Inferior parietal cortex (tissue), 1 donor: ENCODE results near the gene LCP2.

ENCODE experiments used
- DNase-seq: peaks from one replicate; pipeline ENCODE4 v3.0.0-alpha.2; 2016; ENCODE audit errors: extremely low spot score

The LCP2 gene

DNA sequence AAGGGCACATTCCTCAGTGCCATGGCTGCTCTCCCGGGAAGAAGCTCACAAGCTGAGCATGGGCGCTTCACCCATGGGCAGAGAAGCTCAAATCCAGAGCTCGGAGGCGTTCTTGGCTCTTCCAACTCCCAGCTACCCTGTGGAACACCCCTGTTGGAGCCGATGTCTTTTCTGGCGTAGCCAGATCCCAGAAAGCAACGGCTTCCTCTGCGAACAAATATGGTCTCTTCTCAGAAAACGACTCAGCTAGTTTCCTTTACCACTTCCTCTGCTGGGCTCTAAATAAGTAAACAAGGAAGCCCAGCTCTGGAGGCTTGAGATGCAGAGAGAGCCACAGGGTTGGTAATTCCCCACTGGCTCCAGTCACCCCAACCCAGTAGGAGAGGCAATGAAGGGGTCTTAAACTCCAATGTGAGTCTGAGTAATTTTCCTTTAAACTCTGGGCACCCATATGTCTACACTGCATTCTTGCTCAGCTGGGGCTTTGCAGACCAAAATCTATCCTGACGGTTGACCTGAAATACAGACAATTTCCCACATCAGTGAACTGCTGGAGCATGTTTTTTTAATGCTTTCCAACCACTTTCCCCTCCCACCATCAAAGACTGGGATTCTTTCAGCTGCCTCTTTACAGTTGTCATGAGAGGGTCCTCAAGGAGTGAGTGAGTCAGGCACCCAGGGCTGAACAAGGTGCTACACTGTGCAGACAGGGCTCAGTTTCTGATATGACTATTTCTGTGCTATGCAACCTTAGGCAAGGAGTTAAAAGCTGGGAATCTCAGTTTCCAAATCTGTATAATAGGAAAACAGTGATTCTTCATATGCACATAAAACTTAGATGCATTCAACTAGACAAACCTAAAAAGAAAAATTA, at the start of gene LCP2:
Gene LCP2, minus strand, starts transcription at position 189 of the 874 bp plus-strand sequence. Its CDS starts 166 bp downstream, at position 23.
- DNase-seq = no peak

- no peak for DNase-seq
These were observed 49.5 kb upstream of the LCP2 start for GRCh38 chr5:170347022-170347567.

DNA sequence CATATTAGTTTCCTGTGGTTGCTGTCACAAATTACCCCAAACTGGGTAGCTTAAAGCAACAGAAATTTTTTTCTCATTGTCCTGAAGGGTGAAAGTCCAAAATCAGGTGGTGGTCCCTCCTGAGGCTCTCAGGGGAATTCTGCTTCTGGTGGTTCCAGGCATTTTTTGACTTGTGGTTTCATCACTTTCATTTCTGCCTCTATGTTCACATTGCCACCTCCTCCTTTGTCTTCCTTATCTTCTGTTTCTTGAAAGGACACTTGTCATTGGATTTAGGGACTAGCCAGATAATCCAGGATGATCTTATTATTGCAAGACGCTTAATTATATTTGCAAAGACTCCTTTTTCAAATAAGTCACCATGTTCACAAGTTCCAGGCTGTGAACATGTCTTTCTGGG, 48.4 kb upstream of the LCP2 start:
- DNase-seq = no peak

DNA sequence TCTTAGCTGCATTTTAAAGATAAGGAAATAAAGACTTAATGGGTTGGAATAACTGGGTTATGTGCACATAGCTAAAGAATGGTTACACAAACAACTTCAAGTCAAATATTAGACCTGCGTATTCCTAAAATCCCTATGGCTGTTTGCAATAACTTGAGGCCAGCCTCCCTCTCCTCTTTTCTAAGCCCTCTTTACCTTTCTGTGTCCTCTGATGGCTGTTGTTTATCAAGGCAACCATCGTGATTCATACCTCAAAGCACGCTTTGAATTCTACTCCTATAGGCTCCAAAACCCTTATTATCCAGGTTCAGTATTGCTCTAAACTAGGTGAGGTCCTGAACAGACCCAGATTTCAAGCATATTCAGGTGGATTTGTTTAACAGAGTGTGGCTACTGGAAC, 45.6 kb upstream of the LCP2 start:
- DNase-seq = no peak

DNA sequence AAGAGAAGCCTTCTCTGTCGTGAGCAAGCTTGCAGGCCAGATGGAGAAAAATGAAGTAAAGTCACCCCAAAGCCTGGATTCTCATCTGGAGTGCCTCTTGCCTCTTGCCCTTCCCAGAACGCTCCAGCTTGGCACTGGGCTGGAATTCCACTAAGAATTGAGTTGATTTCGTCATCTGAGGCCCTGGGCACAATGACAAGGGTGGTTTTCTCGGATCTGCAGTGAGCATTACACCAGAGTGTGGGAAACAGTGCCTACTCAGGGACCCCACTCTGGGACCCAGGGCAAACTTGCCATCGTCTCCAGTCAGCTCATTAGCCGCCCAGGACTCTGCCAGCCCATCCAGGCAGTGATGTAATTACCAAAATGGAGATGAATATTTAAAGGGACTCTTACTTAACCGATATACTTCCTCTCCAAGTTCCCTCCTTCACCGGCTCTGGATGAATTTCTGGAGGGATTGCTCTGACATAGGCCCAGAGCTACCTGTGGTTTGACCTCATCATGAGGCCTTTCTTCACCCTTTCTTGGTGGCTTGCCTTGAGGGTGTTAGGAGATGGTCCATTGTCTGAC, 44.7 kb upstream of the LCP2 start:
- DNase-seq = no peak

GRCh38 chr5:170341545-170341944, 44.0 kb upstream of the LCP2 start:
- DNase-seq = no peak

DNA sequence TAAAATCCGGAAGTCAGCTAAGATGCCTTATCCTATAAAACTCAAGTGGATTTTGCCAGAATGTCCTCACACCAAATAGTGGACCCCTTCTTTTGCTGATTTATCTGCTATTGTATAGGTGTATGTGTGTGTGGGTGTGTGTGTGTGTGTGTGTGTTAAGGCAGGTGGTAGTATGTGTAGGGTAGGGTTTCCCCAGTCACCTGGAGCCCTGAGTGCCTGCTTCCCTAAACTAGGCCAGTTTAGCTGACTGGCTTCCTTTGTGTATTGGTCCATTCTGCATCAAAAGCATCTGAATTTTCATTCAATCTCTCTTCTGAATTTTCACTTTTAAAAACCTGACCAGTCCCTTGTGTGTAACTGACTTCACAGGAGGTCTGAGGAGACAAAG, 42.2 kb upstream of the LCP2 start:
- DNase-seq = no peak

DNA sequence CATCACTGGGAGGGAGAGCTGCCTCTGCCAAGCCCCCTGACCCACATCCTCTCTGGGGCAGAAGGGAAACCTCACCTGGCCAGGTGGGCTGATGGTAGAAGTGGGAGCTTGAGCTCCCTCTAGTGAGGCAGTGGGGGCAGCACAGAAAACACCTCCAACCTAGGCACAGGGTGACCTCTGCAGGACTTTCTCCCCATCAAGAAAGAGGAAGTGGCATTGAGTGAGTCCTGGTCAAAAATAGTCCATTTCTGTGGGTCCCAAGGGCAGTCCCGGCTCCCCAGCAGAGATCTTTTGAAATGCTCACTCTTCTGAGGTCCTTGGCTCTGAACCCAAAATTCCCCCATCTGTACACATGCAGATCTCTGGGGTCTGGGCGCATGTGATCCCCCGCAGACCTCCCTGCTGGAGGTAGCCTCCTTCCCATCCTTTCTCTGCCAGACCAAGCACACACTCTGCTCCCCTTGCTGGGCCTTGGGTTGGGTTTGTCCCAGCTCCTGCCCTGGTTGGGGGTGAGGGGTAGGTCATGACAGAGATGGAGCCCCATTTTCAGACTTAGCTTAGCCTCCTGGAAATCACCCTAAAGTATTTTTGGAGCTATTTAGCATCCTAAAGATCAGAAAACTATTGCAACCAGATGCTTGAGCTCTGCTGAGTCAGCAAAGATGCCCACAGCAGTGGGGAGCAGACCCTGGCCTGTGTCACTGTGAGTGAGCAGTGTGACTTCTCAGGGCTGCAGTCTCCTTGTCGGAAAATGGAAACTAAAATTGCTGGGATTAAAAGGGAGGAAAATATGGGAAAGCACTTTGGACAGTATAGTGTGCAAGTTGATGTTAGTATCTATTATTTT, 41.6 kb upstream of the LCP2 start:
- DNase-seq = no peak

- DNase-seq = no peak
These were observed 40.7 kb upstream of the LCP2 start for GRCh38 chr5:170338291-170338690.

DNA sequence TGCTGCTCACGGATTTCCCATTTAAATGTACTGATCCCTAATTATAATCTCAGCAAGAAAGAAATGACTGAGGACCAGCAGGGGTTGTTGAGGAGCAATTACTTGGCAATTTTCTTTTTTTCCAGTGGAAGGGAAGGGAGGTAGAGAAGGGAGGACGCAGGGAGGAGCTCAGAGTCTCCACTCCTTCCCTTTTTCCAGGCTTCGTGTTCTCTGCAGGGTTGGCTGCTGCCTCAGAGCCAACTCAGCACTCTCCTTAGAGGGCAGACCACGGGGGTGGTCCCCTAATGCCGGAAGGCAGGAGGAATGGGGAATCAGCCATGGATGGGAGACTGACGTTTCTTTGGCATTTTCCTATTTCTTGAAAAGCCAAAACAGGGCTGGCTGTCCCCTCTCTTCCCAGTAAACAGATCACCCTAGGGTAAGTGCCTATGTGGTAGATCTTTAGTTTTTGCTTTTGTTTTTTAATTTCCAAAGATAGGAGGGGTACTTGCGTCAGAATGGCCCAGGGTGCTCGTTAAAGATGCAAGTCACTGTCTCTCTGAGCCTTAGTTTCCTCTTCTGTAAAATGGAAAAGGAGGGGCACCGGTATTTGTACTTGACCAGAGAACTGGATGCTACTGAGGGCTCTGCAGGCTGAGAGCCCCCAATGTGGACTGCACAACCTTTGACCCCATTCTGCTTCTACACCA, 39.6 kb upstream of the LCP2 start:
- DNase-seq = no peak

GRCh38 chr5:170336065-170336464, 38.5 kb upstream of the LCP2 start:
- no peak for DNase-seq

DNA sequence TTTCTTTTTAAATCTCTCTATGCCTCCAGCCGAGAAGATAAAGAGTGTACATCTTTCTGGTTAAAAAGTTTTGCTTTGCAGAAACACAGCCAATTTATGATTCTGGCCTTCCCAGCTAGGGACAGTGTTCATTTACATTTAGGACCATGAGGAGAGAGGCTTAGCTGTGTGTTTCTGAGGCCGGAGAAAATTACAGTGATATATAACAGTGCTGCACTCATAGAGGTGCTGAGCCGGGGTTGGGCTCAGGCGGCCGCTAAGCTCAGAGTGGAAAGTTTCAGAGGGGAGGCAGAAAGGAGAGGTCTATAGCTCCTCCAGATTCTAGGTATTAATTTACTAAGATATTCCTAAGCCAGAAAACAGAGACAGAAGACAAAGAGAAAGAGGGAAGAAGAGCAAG, 37.0 kb upstream of the LCP2 start:
- no peak for DNase-seq

DNA sequence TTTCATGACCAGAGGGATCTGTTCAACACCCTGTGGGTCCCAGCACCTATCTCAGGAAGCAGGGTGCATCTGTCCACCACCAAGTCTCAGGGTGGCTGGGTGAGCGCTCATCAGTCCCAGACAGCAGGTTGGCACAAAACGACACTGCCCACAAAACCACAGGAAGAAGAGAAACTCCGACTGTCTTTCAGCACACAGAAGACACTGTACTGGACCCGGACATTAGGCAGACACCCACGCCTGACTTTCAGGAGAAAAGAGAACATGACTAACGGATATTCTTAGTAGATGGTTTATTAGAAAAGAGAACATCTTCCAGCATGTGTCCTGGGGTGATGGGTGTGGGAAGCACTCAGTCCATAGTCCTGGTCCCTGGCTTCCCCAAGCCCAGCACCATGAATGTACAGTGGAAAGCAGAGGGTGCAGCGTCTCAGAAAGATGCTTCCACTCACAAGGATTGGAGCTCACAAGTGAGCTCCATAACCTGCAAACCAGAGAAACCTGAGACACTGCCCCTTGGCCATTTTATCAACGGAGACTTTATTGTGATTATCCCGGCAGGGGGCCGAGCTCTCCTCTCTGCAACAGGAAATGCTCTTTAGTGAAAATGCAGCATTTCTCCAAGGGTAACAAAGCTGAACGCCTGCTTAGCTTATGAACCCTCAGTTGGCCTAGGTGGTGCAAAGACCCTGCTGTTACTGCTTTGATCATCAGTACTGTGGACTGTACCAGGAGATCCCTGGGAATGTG, 35.8 kb upstream of the LCP2 start:
- no peak for DNase-seq

DNA sequence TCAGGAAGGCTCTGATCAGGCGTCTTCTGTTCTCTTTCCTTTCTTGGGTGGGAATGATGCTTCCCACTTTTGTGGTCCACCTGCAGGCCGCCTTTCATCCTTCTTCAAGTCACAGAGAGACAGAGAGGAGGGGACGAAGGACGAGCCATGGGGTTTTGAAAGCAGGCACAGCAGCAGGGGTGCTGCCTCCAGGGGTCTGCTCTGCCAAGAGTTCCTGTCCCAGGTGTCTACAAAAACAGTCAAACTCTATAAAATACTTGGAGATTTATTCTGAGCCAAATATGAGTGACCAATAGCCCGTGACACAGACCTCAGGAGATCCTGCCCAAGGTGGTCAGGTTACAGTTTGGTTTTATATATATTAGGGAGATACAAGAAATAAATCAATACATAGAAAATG, 34.5 kb upstream of the LCP2 start:
- DNase-seq = no peak

DNA sequence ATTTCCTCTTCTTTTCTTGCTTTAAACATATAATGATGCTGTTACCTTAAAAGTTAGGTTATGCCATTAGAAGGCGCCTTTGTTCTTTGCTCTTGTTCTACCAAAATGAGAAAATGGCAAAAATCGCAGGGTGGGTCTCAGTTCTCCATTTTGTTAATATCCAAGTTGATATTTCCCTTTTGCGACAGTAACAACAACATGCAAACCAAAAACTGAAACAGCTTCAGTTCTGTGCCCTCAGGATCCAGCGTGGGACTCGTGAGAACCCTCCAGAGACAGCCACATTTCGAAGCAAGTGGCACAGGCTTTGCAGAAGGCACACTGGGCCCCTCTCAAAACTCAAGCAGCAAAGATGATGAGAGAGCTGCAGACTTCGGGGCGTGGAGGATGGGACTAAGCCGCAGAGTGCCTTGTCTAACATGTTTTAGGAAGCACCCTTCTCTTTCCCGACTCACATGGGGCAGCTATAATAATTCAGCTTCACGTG, 33.0 kb upstream of the LCP2 start:
- no peak for DNase-seq

DNA sequence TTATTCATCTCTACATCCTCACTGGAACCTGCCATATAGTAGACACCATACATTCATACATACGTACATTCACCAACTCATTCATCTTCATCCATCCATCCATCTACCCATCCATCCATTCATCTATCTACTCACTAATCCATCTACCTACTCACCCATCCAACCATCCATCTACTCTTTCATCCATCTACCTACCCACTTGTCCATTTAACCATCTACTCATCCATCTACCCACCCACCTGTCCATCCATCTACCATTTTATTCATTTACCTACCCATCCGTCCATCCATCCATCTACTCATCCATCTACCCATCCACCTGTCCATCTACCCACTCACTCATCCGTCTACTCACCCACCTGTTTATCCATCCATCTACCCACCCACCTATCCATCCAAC, 31.9 kb upstream of the LCP2 start:
- no peak for DNase-seq

DNA sequence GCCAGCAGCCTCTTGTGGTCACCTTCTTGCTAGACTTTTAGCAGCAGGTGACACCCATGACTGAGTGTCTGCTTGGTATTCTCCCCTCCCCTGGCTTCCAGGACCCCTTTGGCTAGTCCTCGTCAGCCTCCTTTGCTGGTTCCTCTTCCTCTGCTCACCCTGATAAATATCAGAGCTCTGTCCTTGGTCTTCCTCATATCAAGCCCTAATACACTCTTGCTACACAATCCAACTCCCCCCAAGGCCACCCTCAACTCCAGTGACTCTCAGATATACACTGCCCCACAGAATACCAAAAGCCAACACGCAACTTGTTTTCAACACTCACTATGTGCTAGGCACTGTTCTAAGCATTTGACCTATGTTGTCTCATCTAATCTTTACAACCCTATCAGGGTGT, 30.3 kb upstream of the LCP2 start:
- no peak for DNase-seq

- DNase-seq = no peak
These were observed 29.6 kb upstream of the LCP2 start for GRCh38 chr5:170327168-170327567.

GRCh38 chr5:170319301-170319700, 21.7 kb upstream of the LCP2 start:
- DNase-seq = no peak

- DNase-seq = no peak
These were observed 19.9 kb upstream of the LCP2 start for GRCh38 chr5:170317499-170317898.

GRCh38 chr5:170316937-170317336, 19.4 kb upstream of the LCP2 start:
- no peak for DNase-seq
